ENCODE data around the gene CEP19.

The CEP19 gene

GRCh38 chr3:196689941-196690660 is 21.9 kb downstream of the CEP19 start:
- TF ChIP-seq, protein P1, sequence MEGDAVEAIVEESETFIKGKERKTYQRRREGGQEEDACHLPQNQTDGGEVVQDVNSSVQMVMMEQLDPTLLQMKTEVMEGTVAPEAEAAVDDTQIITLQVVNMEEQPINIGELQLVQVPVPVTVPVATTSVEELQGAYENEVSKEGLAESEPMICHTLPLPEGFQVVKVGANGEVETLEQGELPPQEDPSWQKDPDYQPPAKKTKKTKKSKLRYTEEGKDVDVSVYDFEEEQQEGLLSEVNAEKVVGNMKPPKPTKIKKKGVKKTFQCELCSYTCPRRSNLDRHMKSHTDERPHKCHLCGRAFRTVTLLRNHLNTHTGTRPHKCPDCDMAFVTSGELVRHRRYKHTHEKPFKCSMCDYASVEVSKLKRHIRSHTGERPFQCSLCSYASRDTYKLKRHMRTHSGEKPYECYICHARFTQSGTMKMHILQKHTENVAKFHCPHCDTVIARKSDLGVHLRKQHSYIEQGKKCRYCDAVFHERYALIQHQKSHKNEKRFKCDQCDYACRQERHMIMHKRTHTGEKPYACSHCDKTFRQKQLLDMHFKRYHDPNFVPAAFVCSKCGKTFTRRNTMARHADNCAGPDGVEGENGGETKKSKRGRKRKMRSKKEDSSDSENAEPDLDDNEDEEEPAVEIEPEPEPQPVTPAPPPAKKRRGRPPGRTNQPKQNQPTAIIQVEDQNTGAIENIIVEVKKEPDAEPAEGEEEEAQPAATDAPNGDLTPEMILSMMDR (conservative IDR thresholded peaks at IDR 0.05): no peak
- no peak for TF ChIP-seq ZFX (IDR thresholded peaks at IDR 0.05)
- no peak overlapping the region for H3K27ac ChIP-seq

DNA sequence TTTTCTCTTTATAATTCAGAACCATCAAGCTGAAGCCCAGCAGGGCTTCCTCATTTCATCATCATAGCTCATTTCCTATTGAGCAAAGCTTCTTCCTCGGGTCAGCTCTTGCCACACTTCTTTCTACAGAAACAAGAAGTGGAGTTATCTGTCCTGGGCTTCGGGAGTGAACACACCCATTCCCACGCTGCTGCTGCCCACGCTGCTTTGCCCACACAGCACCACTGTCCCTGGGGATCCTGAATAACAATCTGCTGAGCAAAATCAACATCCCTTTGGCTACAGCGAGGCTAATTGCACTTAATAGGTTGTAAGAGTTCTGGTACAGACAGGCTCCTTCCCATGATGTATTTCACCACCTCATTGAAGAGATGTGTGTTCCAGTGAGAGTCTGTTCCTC is 23.7 kb downstream of the CEP19 start:
- TF ChIP-seq, protein P1 (conservative IDR thresholded peaks at IDR 0.05): no peak
- TF ChIP-seq ZFX (IDR thresholded peaks at IDR 0.05): no peak
- no peak overlapping the region for H3K27ac ChIP-seq

- no peak for TF ChIP-seq ZFX (IDR thresholded peaks at IDR 0.05)
- TF ChIP-seq, protein P1 (conservative IDR thresholded peaks at IDR 0.05): no peak
These were observed 25.6 kb downstream of the CEP19 start for GRCh38 chr3:196686436-196686835.

DNA sequence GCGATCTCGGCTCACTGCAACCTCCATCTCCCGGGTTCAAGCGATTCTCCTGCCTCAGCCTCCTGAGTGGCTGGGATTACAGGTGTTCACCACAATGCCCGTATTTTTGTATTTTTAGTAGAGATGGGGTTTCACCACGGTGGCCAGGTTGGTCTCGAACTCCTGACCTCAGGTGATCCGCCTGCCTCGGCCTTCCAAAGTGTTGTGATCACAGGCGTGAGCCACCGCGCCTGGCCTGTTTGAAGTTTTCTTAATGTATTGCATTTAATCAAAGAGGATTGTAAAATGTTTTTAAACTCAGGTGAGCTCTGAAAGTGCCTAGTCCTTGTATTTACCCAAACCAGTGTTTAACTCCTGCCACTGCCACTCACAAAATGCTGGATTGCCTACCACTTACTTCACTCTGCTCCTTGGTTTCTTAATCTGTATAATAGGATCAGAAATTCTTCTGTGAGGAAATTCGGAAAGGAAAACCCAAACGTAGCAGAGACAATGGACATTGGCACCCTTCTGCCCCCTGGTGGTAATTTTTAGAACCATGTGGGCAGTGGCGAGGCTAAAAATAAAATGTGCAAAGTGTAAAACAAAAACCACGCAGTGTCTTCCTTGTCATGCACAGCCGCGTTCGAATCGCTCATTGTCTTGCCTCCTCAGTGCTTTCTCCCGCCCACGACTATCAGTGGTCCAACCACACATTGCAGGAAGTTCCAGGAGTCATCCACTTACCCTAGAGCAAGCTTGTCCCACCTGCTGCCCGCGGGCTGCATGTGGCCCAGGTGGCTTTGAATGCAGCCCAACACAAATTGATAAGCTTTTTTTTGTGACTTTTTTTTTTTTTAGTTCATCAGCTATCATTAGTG is 27.3 kb downstream of the CEP19 start:
- TF ChIP-seq, protein P1 (conservative IDR thresholded peaks at IDR 0.05): peak; percentile 97
- no peak for TF ChIP-seq ZFX (IDR thresholded peaks at IDR 0.05)
- H3K27ac ChIP-seq: no peak overlapping the region

More at GRCh38 chr3:196686436-196686835, 25.6 kb downstream of the CEP19 start:
- no peak overlapping the region for H3K27ac ChIP-seq

GRCh38 chr3:196677931-196678330 is 34.1 kb downstream of the CEP19 start:
- no peak for TF ChIP-seq ZFX (IDR thresholded peaks at IDR 0.05)
- no peak overlapping the region for H3K27ac ChIP-seq

GRCh38 chr3:196677353-196677752 is 34.7 kb downstream of the CEP19 start:
- TF ChIP-seq, protein P1 (conservative IDR thresholded peaks at IDR 0.05): no peak
- TF ChIP-seq ZFX (IDR thresholded peaks at IDR 0.05): no peak
- H3K27ac ChIP-seq: no peak overlapping the region

- H3K27ac ChIP-seq: no peak overlapping the region
- TF ChIP-seq ZFX (IDR thresholded peaks at IDR 0.05): no peak
- TF ChIP-seq, protein P1 (conservative IDR thresholded peaks at IDR 0.05): no peak
These were observed 38.4 kb downstream of the CEP19 start for GRCh38 chr3:196673632-196674031.

Measured in C4-2B (cell line).